A549 (cell line): Measurements from ENCODE around the gene PPP4R1. TPM values are rescaled to one million over a fixed set of nuclear protein-coding genes. Genes with fewer than 3 reads are reported as not detected.
A peak's percentile ranks its signal among the peaks of the same experiment; 100 is the strongest.

ENCODE experiments used
- ATAC-seq, 2 experiments: fragments of 200-7000 bp in 1 of 2; fragments of >200 bp in 1 of 2; cut with Nextera tagmentation in 1 of 2; cut with Tn5 transposase in 1 of 2; 3 replicates each; pipeline versions ENCODE4 v1.8.0 to v1.9.1; 2018 to 2020; ENCODE audit warnings: mild to moderate bottlenecking in 1 of 2, moderate library complexity in 1 of 2
- CTCF ChIA-PET: fragments of 300-600 bp; sonication (Branson Sonifier 250); formaldehyde crosslinking; extraction: SDS; loops from one replicate; lab custom pipeline; 2021; ENCODE audit warnings: antibody characterized with exemption, inconsistent platforms; lab: Yijun Ruan, JAX
- POLR2A ChIA-PET: fragments of 350-600 bp; formaldehyde crosslinking; extraction: SDS; loops from one replicate; lab custom pipeline; 2021; ENCODE audit warnings: antibody characterized with exemption, inconsistent platforms; lab: Yijun Ruan, JAX
- DNase-seq, 2 experiments: peaks; one replicate each; pipeline versions ENCODE4 v3.0.0 to v3.0.0-alpha.2; 2011 to 2016; ENCODE audit warnings: low read depth in 1 of 2, low spot score in 1 of 2
- FAIRE-seq: peaks from 2 replicates; lab custom pipeline; 2011; peaks lifted over from hg19 to GRCh38; lab: Jason Lieb, UNC
- H3K27ac ChIP-seq, 2 experiments: fragments of >200 bp; sonication (Bioruptor Twin); formaldehyde crosslinking; 3 replicates each; pipeline ENCODE4 v1.5.1; 2016 to 2017
- H3K4me1 ChIP-seq: fragments of >200 bp; sonication (Bioruptor Twin); formaldehyde crosslinking; 3 replicates; pipeline ENCODE4 v1.6.1; 2016
- H3K4me2 ChIP-seq: fragments of >200 bp; sonication (Bioruptor Twin); formaldehyde crosslinking; 3 replicates; pipeline ENCODE4 v1.6.1; 2016
- H3K4me3 ChIP-seq: fragments of >200 bp; sonication (Bioruptor Twin); formaldehyde crosslinking; 3 replicates; pipeline ENCODE4 v1.5.1; 2016
- H3K9me3 ChIP-seq: fragments of >200 bp; sonication (Bioruptor Twin); formaldehyde crosslinking; 3 replicates; pipeline ENCODE4 v1.6.1; 2016
- ATOH8 ChIP-seq: fragments of 250-450 bp; sonication (Bioruptor Pico); IDR thresholded peaks from 2 replicates; pipeline ENCODE4 v1.5.0; 2020; ENCODE audit warnings: low read depth, mild to moderate bottlenecking, moderate library complexity
- CBX8 ChIP-seq: fragments of 200-600 bp; sonication (generic); IDR thresholded peaks from 2 replicates; pipeline ENCODE4 v1.6.1; 2016
- CHD2 ChIP-seq: fragments of 150-350 bp; IDR thresholded peaks from 2 replicates; pipeline ENCODE4 v1.6.1; 2014; ENCODE audit warnings: low read length; ENCODE audit not compliant: partially characterized antibody
- CHD4 ChIP-seq: fragments of 200-600 bp; sonication (generic); IDR thresholded peaks from 2 replicates; pipeline ENCODE4 v1.6.1; 2016; ENCODE audit warnings: antibody characterized with exemption, mild to moderate bottlenecking, borderline replicate concordance
- EHMT2 ChIP-seq: fragments of 200-600 bp; sonication (generic); IDR thresholded peaks from 2 replicates; pipeline ENCODE4 v1.6.1; 2016; ENCODE audit warnings: antibody characterized with exemption, low read depth, mild to moderate bottlenecking, moderate library complexity
- FOXS1 ChIP-seq: fragments of 250-450 bp; sonication (Bioruptor Pico); IDR thresholded peaks from 2 replicates; pipeline ENCODE4 v1.5.0; 2020; ENCODE audit warnings: mild to moderate bottlenecking, moderate library complexity
- HDAC2 ChIP-seq: fragments of 200-600 bp; sonication (generic); IDR thresholded peaks from 2 replicates; pipeline ENCODE4 v1.6.1; 2016
- HEYL ChIP-seq: fragments of 250-450 bp; sonication (Bioruptor Pico); IDR thresholded peaks from 2 replicates; pipeline ENCODE4 v1.8.0; 2021; ENCODE audit warnings: mild to moderate bottlenecking, moderate library complexity
- HOXB5 ChIP-seq: fragments of 250-450 bp; sonication (Bioruptor Pico); IDR thresholded peaks from 2 replicates; pipeline ENCODE4 v1.5.0; 2020; ENCODE audit warnings: mild to moderate bottlenecking, moderate library complexity
- JUNB ChIP-seq: fragments of >200 bp; sonication (Bioruptor Twin); formaldehyde crosslinking; IDR thresholded peaks from 2 replicates; pipeline ENCODE4 v1.6.1; 2016
- KDM1A ChIP-seq: fragments of 200-600 bp; sonication (generic); IDR thresholded peaks from 2 replicates; pipeline ENCODE4 v1.6.1; 2016; ENCODE audit warnings: low read depth, mild to moderate bottlenecking
- MAFK ChIP-seq: fragments of 450-650 bp; IDR thresholded peaks from 2 replicates; pipeline ENCODE4 v1.6.1; 2014; ENCODE audit not compliant: partially characterized antibody
- NPAS2 ChIP-seq: fragments of 250-450 bp; sonication (Bioruptor Pico); IDR thresholded peaks from 2 replicates; pipeline ENCODE4 v1.8.0; 2022; ENCODE audit warnings: mild to moderate bottlenecking, moderate library complexity, borderline replicate concordance
- PHF8 ChIP-seq: fragments of 200-600 bp; sonication (generic); IDR thresholded peaks from 2 replicates; pipeline ENCODE4 v1.6.1; 2016; ENCODE audit warnings: low read depth, mild to moderate bottlenecking, antibody characterized with exemption, moderate library complexity, borderline replicate concordance
- POLR2AphosphoS2 ChIP-seq: conservative IDR thresholded peaks from 2 replicates; pipeline ENCODE4 v1.6.1; 2012; ENCODE audit warnings: low read length, improper control_type of control experiment, inconsistent platforms
- REST ChIP-seq: fragments of 200-600 bp; sonication (generic); IDR thresholded peaks from 2 replicates; pipeline ENCODE4 v1.6.1; 2016; ENCODE audit warnings: antibody characterized with exemption, mild to moderate bottlenecking, moderate library complexity
- SMC3 ChIP-seq: fragments of >200 bp; sonication (Bioruptor Twin); formaldehyde crosslinking; IDR thresholded peaks from 3 replicates; pipeline ENCODE4 v1.6.1; 2018; ENCODE audit warnings: inconsistent platforms
- TFCP2L1 ChIP-seq: fragments of 250-450 bp; sonication (Bioruptor Pico); IDR thresholded peaks from 2 replicates; pipeline ENCODE4 v1.5.0; 2021; ENCODE audit warnings: mild to moderate bottlenecking
- ZC3H11A ChIP-seq: fragments of 450-650 bp; IDR thresholded peaks from 2 replicates; pipeline ENCODE4 v1.6.1; 2014; ENCODE audit warnings: antibody characterized with exemption, mild to moderate bottlenecking
- WGBS: methylation state at CpG from one replicate; pipeline ENCODE4 v1.1.6; 2017; ENCODE audit errors: missing lambda C conversion rate; 5-methylcytosine and 5-hydroxymethylcytosine counted together
- polyA plus RNA-seq, 4 experiments: library from polyadenylated mRNA; depleted of rRNA in 3 of 4; stranded (reverse); fragments of >200 nt; fragmentation: RNase III in 1 of 4; extraction: RNeasy Plus Mini Kit Qiagen cat#74134 plus additional on column Dnase treatment in 1 of 4; gene quantifications; 2 replicates in 3 of 4; 3 replicates in 1 of 4; pipeline ENCODE4 v1.2.3, GENCODE V29; 2011 to 2017
- TF ChIP-seq, protein P1 (sequence below): fragments of 450-650 bp; IDR thresholded peaks from 2 replicates; pipeline ENCODE4 v1.6.1; 2014; ENCODE audit warnings: antibody characterized with exemption

Gene PPP4R1
- polyA plus RNA-seq, 2 of the 4 experiments (the other 2 are of a cell fraction): 40.1 to 97.3 TPM

DNA sequence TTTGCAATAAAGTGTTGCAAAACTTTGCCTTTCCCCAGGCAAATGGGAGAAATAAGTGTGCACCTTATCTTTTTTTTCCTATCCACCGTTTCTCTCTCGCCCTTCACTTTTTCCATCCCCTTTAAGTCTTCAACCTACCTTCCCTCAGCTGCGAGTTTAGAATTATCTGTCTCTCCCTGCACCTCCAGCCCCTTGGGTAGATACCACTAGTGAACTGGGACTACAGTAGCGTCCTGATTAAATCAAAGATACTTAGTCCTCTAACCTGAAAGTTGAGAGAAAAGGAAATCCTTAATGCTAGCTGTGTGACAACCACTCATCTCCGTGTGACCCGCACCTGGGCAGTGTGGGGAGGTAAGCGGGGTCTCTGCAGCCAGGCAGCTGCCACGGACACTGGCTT is 16.1 kb upstream of the PPP4R1 start:
- ATAC-seq: no peak
- FAIRE-seq: no peak
- POLR2A ChIA-PET: no interaction called here
- TF ChIP-seq MAFK (no peak), NPAS2 (CRISPR knock-in tag) (no peak), POLR2AphosphoS2 (no peak), FOXS1 (CRISPR knock-in tag) (no peak), CHD4 (no peak), CBX8 (no peak), PHF8 (no peak), HEYL (no peak), SMC3 (no peak), HDAC2 (no peak)
- H3K4me3 ChIP-seq: no peak overlapping the region
- DNase-seq: no peak
- H3K27ac ChIP-seq: peak overlapping the region in 1 of 2 experiments; percentile 84; a peak in 4 of 6 replicates
- no peaks in the 10 kb centered on the region for H3K9me3 ChIP-seq
- peaks cover 35% of the 10 kb centered on the region for H3K4me1 ChIP-seq
- CTCF ChIA-PET: no interaction called here
- whole genome bisulfite sequencing: 90% methylated on average over 8 of the region's 8 CpGs
- no peak overlapping the region for H3K4me2 ChIP-seq

DNA sequence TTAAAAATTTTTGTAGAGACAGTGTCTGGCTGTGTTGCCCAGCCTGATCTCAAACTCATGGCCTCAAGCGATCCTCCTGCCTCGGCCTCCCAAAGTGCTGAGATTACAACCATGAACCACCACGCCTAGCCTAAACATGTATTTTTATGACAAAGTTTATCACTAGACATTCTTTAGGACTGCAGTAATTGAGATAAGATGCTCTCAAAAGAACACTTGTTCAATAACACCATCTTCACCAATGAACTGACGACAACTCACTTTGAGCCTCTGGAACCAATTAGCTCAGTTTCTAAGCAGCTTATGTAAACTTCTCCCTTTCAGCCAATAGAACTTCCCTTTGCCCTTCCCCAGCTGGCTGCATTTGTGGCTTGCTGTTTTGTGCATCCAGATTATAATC is 15.3 kb upstream of the PPP4R1 start:
- Histone ChIP-seq H3K27ac (no peak overlapping the region), H3K9me3 (no peaks in the 10 kb centered on the region), H3K4me1 (peaks cover 35% of the 10 kb centered on the region), H3K4me2 (no peak overlapping the region), H3K4me3 (no peak overlapping the region)
- TF ChIP-seq ZC3H11A (no peak), ATOH8 (no peak)
- ChIA-PET CTCF (no interaction called here), POLR2A (no interaction called here)
- ATAC-seq (no peak), FAIRE-seq (no peak), DNase-seq (no peak)
- 95% methylated on average over 4 of the region's 4 CpGs for WGBS

DNA sequence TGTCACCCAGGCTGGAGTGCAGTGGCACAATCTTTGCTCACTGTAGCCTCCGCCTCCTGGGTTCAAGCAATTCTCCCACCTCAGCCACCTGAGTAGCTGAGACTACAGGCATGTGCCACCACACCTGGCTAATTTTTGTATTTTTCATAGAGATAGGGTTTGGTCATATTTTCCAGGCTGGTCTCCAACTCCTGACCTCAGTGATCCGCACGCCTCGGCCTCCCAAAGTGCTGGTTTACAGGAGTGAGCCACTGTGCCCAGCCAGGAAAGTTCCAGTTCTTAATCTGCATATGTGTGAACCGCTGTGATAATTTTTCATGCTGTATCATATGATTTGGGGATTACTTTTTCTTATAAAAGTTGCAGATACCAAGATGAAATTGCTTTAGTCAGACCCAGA is 14.6 kb upstream of the PPP4R1 start:
- no peak for FAIRE-seq
- H3K9me3 ChIP-seq: no peaks in the 10 kb centered on the region
- no peak overlapping the region for H3K4me3 ChIP-seq
- 94% methylated on average over 5 of the region's 5 CpGs for WGBS
- H3K4me2 ChIP-seq: no peak overlapping the region
- no peak for TF ChIP-seq CHD2
- TF ChIP-seq TFCP2L1 (CRISPR knock-in tag): no peak
- no peak for TF ChIP-seq HOXB5 (CRISPR knock-in tag)
- no peak for TF ChIP-seq EHMT2
- no peak for TF ChIP-seq FOXS1 (CRISPR knock-in tag)
- no peak for TF ChIP-seq JUNB
- TF ChIP-seq REST: no peak
- TF ChIP-seq, protein P1, sequence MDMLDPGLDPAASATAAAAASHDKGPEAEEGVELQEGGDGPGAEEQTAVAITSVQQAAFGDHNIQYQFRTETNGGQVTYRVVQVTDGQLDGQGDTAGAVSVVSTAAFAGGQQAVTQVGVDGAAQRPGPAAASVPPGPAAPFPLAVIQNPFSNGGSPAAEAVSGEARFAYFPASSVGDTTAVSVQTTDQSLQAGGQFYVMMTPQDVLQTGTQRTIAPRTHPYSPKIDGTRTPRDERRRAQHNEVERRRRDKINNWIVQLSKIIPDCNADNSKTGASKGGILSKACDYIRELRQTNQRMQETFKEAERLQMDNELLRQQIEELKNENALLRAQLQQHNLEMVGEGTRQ: no peak
- TF ChIP-seq KDM1A: no peak
- DNase-seq: no peak
- peaks cover 35% of the 10 kb centered on the region for H3K4me1 ChIP-seq
- ChIA-PET POLR2A (no interaction called here), CTCF (interaction anchor here (1.0 kb wide), 1 partner anchor 54 kb away, joined by 3 read pairs; no protein-coding TSS in a partner anchor)
- 0 out of 6 replicates have a peak overlapping the region, but pooled peaks of 1 of the 2 experiments have one; percentile 27 for H3K27ac ChIP-seq
- no peak for ATAC-seq
